Stimulated activated CD4-positive, alpha-beta T cell treated with anti-CD3 and anti-CD28 coated beads, Interleukin-1b, Interleukin-23, amount 100 ng/mL, for 1 hour (primary cell): ENCODE measurements around the gene ARHGAP26.
"Not testable (repeated sequence)": the region's sequence is repeated elsewhere in the genome, so short reads cannot be mapped to it uniquely, and the experiment has no call there.

Experiments used
- DNase-seq, 2 donors: peaks; one replicate each; pipeline ENCODE4 v3.0.0-alpha.2; 2020; ENCODE audit warnings: low read depth in 2 of 2

ARHGAP26 gene

GRCh38 chr5:142906863-142907671 lies 136.9 kb downstream of the ARHGAP26 start:
- DNase-seq, result no peak

GRCh38 chr5:142908659-142909058 lies 138.5 kb downstream of the ARHGAP26 start:
- DNase-seq, result no peak

- DNase-seq, result no peak
These were observed 140.0 kb downstream of the ARHGAP26 start for GRCh38 chr5:142910128-142910527.

GRCh38 chr5:142911170-142911569 lies 141.0 kb downstream of the ARHGAP26 start:
- no peak for DNase-seq

GRCh38 chr5:142911775-142912174 lies 141.6 kb downstream of the ARHGAP26 start:
- no peak for DNase-seq

- no peak for DNase-seq
These were observed 143.7 kb downstream of the ARHGAP26 start for GRCh38 chr5:142913728-142914338.

GRCh38 chr5:142915038-142915437 lies 144.9 kb downstream of the ARHGAP26 start:
- no peak for DNase-seq

GRCh38 chr5:142915813-142916424 lies 145.7 kb downstream of the ARHGAP26 start:
- no peak for DNase-seq

GRCh38 chr5:142918959-142919635 lies 148.9 kb downstream of the ARHGAP26 start:
- DNase-seq, result no peak

GRCh38 chr5:142920849-142921612 lies 150.9 kb downstream of the ARHGAP26 start:
- DNase-seq, result no peak

GRCh38 chr5:142922223-142922952 lies 152.2 kb downstream of the ARHGAP26 start:
- DNase-seq, result no peak

GRCh38 chr5:142924135-142924883 lies 154.1 kb downstream of the ARHGAP26 start:
- DNase-seq, result no peak

GRCh38 chr5:142925795-142926194 lies 155.6 kb downstream of the ARHGAP26 start:
- no peak for DNase-seq

GRCh38 chr5:142926549-142926948 lies 156.4 kb downstream of the ARHGAP26 start:
- no peak for DNase-seq

GRCh38 chr5:142928999-142929398 lies 158.8 kb downstream of the ARHGAP26 start:
- not testable (repeated sequence) for DNase-seq

- no peak for DNase-seq
These were observed 159.4 kb downstream of the ARHGAP26 start for GRCh38 chr5:142929587-142929986.

GRCh38 chr5:142930395-142931110 lies 160.4 kb downstream of the ARHGAP26 start:
- DNase-seq, result no peak

GRCh38 chr5:142931896-142932686 lies 161.9 kb downstream of the ARHGAP26 start:
- no peak for DNase-seq
